Gastroesophageal sphincter (tissue), 4 donors: ENCODE measurements around the gene EED. TPM values are rescaled to one million over a fixed set of nuclear protein-coding genes. Genes with fewer than 3 reads are reported as not detected.

Experiments used
- ATAC-seq: fragments of 150-250 bp; one replicate; pipeline ENCODE4 v1.9.1; 2016; ENCODE audit warnings: mild to moderate bottlenecking, moderate library complexity
- H3K27ac ChIP-seq, 4 donors: fragments of 200-600 bp; sonication (generic) in 3 of 4; 1 replicate in 3 of 4; 2 replicates in 1 of 4; pipeline ENCODE4 v1.5.1; 2016 to 2019
- H3K27me3 ChIP-seq: fragments of 200-600 bp; sonication (generic); one replicate; pipeline ENCODE4 v1.5.1; 2019
- H3K36me3 ChIP-seq, 2 donors: fragments of 200-600 bp; sonication (generic); one replicate each; pipeline ENCODE4 v1.5.1; 2019; ENCODE audit warnings: control low read depth in 1 of 2
- H3K4me1 ChIP-seq, 3 donors: fragments of 200-600 bp; sonication (generic); 1 replicate in 2 of 3; 2 replicates in 1 of 3; pipeline ENCODE4 v1.5.1; 2016 to 2019; ENCODE audit warnings: control low read depth in 2 of 3
- H3K4me3 ChIP-seq, 2 donors: fragments of 200-600 bp; sonication (generic); one replicate each; pipeline ENCODE4 v1.5.1; 2019; ENCODE audit warnings: mild to moderate bottlenecking in 1 of 2, moderate library complexity in 1 of 2
- H3K9me3 ChIP-seq, 3 donors: fragments of 200-600 bp; sonication (generic); one replicate each; pipeline ENCODE4 v1.5.1; 2017 to 2019; ENCODE audit warnings: control low read depth in 2 of 3
- EP300 ChIP-seq: sonication (generic); formaldehyde crosslinking; IDR thresholded peaks from one replicate; pipeline ENCODE4 v1.6.1; 2017; ENCODE audit warnings: antibody characterized with exemption, mild to moderate bottlenecking
- POLR2A ChIP-seq, 2 donors: fragments of 450-650 bp; IDR thresholded peaks; one replicate each; pipeline ENCODE4 v1.6.1; 2017; ENCODE audit warnings: antibody characterized with exemption in 2 of 2, mild to moderate bottlenecking in 2 of 2, moderate library complexity in 1 of 2
- POLR2AphosphoS5 ChIP-seq: sonication (generic); formaldehyde crosslinking; IDR thresholded peaks from one replicate; pipeline ENCODE4 v1.6.1; 2017; ENCODE audit warnings: antibody characterized with exemption
- WGBS, 2 donors: methylation state at CpG; one replicate each; pipeline ENCODE4 v1.1.5; 2018; ENCODE audit warnings: low coverage in 1 of 2; 5-methylcytosine and 5-hydroxymethylcytosine counted together
- total RNA-seq, 4 donors: library from RNA; depleted of rRNA; stranded (reverse); fragments of >200 nt; gene quantifications; one replicate each; pipeline ENCODE4 v1.1.0, GENCODE V29; 2016
- TF ChIP-seq, protein P1 (sequence below), 4 experiments: fragments of 200-600 bp in 2 of 4; fragments of 450-650 bp in 2 of 4; sonication (generic) in 1 of 4; IDR thresholded peaks; one replicate each; pipeline ENCODE4 v1.5.1; 2017 to 2019; ENCODE audit warnings: antibody characterized with exemption in 4 of 4, mild to moderate bottlenecking in 2 of 4, moderate library complexity in 2 of 4

EED gene
- total RNA-seq, 4 donors from 2014 or later = 11.7 to 27.1 (median 16.6) TPM

DNA sequence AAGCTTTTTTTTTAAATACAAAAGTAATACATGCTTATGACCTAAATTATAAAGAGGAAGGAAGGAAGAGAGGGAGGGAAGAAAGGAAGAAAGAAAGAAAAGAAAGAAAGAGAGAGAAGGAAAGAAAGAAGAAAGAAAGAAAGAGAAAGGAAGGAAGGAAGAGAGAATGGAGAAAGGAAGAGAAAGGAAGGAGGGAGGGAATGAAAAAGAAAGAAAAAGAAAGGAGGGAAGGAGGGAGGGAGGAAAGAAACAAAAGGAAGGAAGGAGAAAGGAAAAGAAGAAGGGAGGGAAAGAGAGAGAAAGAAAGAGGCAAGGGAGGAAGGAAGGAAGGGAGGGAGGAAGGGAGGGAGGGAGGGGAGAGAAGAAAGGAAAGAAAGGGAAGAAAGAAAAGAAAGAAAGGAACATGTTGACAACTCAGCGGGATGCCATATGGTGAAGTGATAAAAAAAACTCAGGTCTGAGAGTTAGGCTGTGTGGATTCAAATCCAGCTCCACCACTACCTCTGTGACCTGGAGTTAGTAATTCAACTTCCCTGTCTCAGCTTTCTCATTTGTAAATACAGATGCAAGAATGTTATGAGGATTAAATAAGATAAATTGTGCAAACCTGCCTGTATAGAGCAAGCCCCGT lies 9.6 kb upstream of the EED start:
- TF ChIP-seq, protein P1, sequence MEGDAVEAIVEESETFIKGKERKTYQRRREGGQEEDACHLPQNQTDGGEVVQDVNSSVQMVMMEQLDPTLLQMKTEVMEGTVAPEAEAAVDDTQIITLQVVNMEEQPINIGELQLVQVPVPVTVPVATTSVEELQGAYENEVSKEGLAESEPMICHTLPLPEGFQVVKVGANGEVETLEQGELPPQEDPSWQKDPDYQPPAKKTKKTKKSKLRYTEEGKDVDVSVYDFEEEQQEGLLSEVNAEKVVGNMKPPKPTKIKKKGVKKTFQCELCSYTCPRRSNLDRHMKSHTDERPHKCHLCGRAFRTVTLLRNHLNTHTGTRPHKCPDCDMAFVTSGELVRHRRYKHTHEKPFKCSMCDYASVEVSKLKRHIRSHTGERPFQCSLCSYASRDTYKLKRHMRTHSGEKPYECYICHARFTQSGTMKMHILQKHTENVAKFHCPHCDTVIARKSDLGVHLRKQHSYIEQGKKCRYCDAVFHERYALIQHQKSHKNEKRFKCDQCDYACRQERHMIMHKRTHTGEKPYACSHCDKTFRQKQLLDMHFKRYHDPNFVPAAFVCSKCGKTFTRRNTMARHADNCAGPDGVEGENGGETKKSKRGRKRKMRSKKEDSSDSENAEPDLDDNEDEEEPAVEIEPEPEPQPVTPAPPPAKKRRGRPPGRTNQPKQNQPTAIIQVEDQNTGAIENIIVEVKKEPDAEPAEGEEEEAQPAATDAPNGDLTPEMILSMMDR (IDR thresholded peaks at IDR 0.05) = no peak
- TF ChIP-seq POLR2A (IDR thresholded peaks at IDR 0.05) (no peak), POLR2AphosphoS5 (no peak), EP300 (no peak)
- Histone ChIP-seq H3K27me3 (no peaks in the 10 kb centered on the region), H3K9me3 (no peaks in the 10 kb centered on the region), H3K27ac (no peak overlapping the region), H3K4me1 (no peaks in the 10 kb centered on the region), H3K36me3 (no peaks in the 10 kb centered on the region), H3K4me3 (no peak overlapping the region)
- 34 to 37% methylated on average over 2 of the region's 2 CpGs for WGBS, 2 donors
- no peak for ATAC-seq

DNA sequence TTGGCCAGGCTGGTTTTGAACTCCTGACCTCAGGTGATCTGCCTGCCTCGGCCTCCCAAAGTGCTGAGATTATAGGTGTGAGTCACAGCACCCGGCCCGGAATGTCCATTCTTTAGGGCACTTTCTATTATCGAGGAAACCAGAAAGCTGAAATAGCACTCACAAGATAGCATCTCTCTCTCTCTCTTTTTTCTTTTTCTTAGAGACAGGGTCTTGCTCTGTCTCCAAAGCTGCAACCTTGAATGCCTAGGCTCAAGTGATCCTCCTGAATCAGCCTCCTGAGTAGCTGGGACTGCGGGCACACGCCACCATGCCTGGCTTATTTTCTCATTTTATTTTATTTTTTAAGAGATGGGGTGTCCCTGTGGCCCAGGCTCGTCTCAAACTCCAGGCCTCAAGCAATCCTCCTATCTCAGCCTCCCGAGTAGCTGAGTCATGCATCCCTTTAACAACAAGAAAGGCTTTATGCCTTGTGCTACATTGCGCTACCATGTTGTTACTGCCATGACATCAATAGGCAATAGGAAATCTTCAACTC lies 7.2 kb upstream of the EED start:
- Histone ChIP-seq H3K27me3 (no peaks in the 10 kb centered on the region), H3K36me3 (no peaks in the 10 kb centered on the region), H3K27ac (no peak overlapping the region), H3K4me3 (no peak overlapping the region), H3K9me3 (no peaks in the 10 kb centered on the region), H3K4me1 (no peaks in the 10 kb centered on the region)
- 81 to 98% methylated on average over 7 to 9 of the region's 9 CpGs for WGBS, 2 donors
- no peak for TF ChIP-seq POLR2A (IDR thresholded peaks at IDR 0.05)
- TF ChIP-seq POLR2AphosphoS5 = no peak
- TF ChIP-seq, protein P1 (IDR thresholded peaks at IDR 0.05) = no peak
- no peak for TF ChIP-seq EP300
- no peak for ATAC-seq

DNA sequence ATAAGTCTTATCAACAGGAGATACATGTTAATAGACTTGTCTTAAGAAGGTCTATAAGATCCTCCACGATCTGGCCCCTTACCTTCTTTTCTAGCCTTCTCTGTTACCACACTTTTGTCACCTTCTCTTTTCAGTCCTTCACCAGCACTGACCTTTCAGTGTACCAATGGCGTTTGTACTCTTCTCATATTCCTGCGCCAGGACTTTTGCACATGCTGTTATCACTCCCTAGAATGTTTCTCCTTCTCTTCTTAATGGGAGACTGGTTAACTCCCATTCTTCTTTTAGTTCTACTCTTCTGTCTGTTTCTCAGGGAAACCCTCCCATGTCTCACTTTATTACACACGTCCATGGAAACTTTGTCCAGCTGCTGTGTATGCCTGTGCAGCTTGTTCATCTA lies 4.4 kb upstream of the EED start:
- 58 to 65% methylated on average over 4 of the region's 4 CpGs for whole genome bisulfite sequencing, 2 donors
- Histone ChIP-seq H3K4me1 (peaks cover 0 to 6% (median 0%) of the 10 kb centered on the region in 3 donors), H3K27me3 (no peaks in the 10 kb centered on the region), H3K9me3 (no peaks in the 10 kb centered on the region), H3K36me3 (no peaks in the 10 kb centered on the region), H3K4me3 (no peak overlapping the region), H3K27ac (no peak overlapping the region)
- ATAC-seq = no peak
- TF ChIP-seq, protein P1 (IDR thresholded peaks at IDR 0.05) = no peak
- TF ChIP-seq EP300 (no peak), POLR2AphosphoS5 (no peak), POLR2A (IDR thresholded peaks at IDR 0.05) (no peak)

DNA sequence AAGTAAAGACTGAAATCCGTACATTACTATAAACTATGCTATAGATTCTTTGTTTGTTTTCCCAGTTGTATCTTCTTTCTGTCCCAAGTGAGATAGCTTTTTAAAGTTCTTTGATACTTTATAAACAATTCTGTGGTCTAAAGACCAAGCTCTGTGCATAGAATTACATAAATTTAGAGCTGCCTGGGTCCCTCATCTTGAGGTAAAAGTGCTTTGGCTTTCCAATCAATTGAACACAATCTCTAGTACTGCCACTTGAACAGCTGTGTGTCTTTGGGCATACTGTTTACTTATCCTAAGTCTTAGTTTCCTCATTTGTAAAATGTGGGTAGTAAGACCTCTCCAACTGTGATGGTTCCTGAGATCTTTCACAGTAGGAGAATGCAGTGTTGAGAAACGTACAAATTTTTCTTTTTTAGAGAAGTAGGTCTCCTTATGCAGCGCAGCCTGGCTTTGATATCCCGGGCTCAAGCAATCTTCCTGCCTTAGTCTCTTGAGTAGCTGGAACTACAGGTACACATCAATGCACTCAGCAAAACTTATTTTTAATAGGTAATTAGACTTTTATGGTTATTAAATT lies 2.5 kb upstream of the EED start:
- ATAC-seq = no peak
- no peaks in the 10 kb centered on the region for H3K9me3 ChIP-seq
- TF ChIP-seq, protein P1 (IDR thresholded peaks at IDR 0.05) = no peak
- no peak for TF ChIP-seq POLR2AphosphoS5
- no peak for TF ChIP-seq EP300
- no peak for TF ChIP-seq POLR2A (IDR thresholded peaks at IDR 0.05)
- no peak overlapping the region for H3K4me3 ChIP-seq
- H3K36me3 ChIP-seq = no peaks in the 10 kb centered on the region
- H3K27ac ChIP-seq = no peak overlapping the region
- H3K27me3 ChIP-seq = no peaks in the 10 kb centered on the region
- 79 to 81% methylated on average over 4 of the region's 4 CpGs for WGBS, 2 donors
- H3K4me1 ChIP-seq = peaks cover 2 to 21% (median 7%) of the 10 kb centered on the region in 3 donors

DNA sequence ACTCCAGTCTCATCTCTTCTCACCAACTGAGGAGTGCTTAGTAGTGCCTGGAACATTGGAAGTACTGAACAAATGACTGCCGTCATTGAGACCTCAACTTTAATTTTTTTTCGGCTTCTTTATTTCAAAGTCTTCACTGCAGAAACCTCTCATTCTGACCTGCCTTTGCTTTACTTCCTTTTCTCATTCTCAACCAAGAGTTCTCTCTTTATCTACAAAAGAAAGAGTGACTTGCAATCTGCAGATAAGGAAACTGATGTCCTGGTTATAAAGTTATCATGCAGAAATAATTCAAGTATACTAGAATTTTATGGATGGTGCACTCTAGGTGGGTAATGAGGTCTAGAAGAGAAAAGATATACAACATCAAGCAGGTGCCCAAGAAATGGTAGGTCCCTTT lies 1.2 kb upstream of the EED start:
- H3K4me1 ChIP-seq = peaks cover 2 to 32% (median 7%) of the 10 kb centered on the region in 3 donors
- no peak overlapping the region for H3K4me3 ChIP-seq
- no peaks in the 10 kb centered on the region for H3K36me3 ChIP-seq
- ATAC-seq = no peak
- no peaks in the 10 kb centered on the region for H3K27me3 ChIP-seq
- WGBS, 2 donors = 91 to 94% methylated on average over 2 of the region's 2 CpGs
- H3K9me3 ChIP-seq = no peaks in the 10 kb centered on the region
- H3K27ac ChIP-seq = peak overlapping the region; percentile 97 to 99 (median 98)
- TF ChIP-seq, protein P1 (IDR thresholded peaks at IDR 0.05) = no peak
- no peak for TF ChIP-seq POLR2AphosphoS5
- no peak for TF ChIP-seq POLR2A (IDR thresholded peaks at IDR 0.05)
- no peak for TF ChIP-seq EP300
